ENCODE measurements around the gene NEU3. TPM values are rescaled to one million over a fixed set of nuclear protein-coding genes. Genes with fewer than 3 reads are reported as not detected.

The NEU3 gene
- total RNA-seq, 1 donor from 2014 or later, result 9.7 TPM

- peaks cover 9% of the 10 kb centered on the region for H3K4me1 Mint-ChIP-seq (ENCODE audit: low read depth, unreplicated experiment)
- H3K27ac Mint-ChIP-seq (ENCODE audit: unreplicated experiment), result no peak overlapping the region
- Histone ChIP-seq H3K36me3 (ENCODE audit: insufficient read depth, low read length) (peaks cover 45% of the 10 kb centered on the region), H2AFZ (ENCODE audit: low read depth, low read length) (no peak overlapping the region), H3K27me3 (ENCODE audit: insufficient read depth, low read length) (no peaks in the 10 kb centered on the region), H3K4me1 (ENCODE audit: insufficient read depth, low read length) (peaks cover 6% of the 10 kb centered on the region), H3K4me3 (ENCODE audit: insufficient read depth, low read depth, low read length) (no peak overlapping the region), H3K27ac (ENCODE audit: low read depth, low read length) (no peak overlapping the region), H3K4me2 (ENCODE audit: low read length) (no peak overlapping the region), H4K20me1 (ENCODE audit: insufficient read depth, low read length) (peaks cover 60% of the 10 kb centered on the region), H3K9ac (ENCODE audit: low read length) (no peak overlapping the region), H3K79me2 (ENCODE audit: insufficient read depth, low read length) (peaks cover 68% of the 10 kb centered on the region), H3K9me3 (ENCODE audit: insufficient read depth, low read depth, low read length) (no peaks in the 10 kb centered on the region)
- H3K36me3 Mint-ChIP-seq (ENCODE audit: low read depth, unreplicated experiment), result peaks cover 20% of the 10 kb centered on the region
- DNase-seq (ENCODE audit: low read depth), result no peak
- FAIRE-seq, result no peak
- TF ChIP-seq EZH2 (IDR thresholded peaks at IDR 0.05; ENCODE audit: insufficient read depth, low read length) (no peak), CTCF (IDR thresholded peaks at IDR 0.05; ENCODE audit: insufficient read depth, low read depth, low read length) (no peak)
- no peaks in the 10 kb centered on the region for H3K9me3 Mint-ChIP-seq (ENCODE audit: unreplicated experiment)
- no peak overlapping the region for H3K4me3 Mint-ChIP-seq (ENCODE audit: unreplicated experiment)
- no peaks in the 10 kb centered on the region for H3K27me3 Mint-ChIP-seq (ENCODE audit: low read depth, unreplicated experiment)
Measured at GRCh38 chr11:74970852-74971395, 17.8 kb upstream of the NEU3 start.

GRCh38 chr11:74971424-74971823 lies 17.3 kb upstream of the NEU3 start:
- Histone ChIP-seq H3K9me3 (ENCODE audit: insufficient read depth, low read depth, low read length) (no peaks in the 10 kb centered on the region), H3K79me2 (ENCODE audit: insufficient read depth, low read length) (peaks cover 63% of the 10 kb centered on the region), H3K4me1 (ENCODE audit: insufficient read depth, low read length) (peaks cover 6% of the 10 kb centered on the region), H3K36me3 (ENCODE audit: insufficient read depth, low read length) (peaks cover 48% of the 10 kb centered on the region), H2AFZ (ENCODE audit: low read depth, low read length) (no peak overlapping the region), H3K9ac (ENCODE audit: low read length) (no peak overlapping the region), H3K4me3 (ENCODE audit: insufficient read depth, low read depth, low read length) (no peak overlapping the region), H3K27me3 (ENCODE audit: insufficient read depth, low read length) (no peaks in the 10 kb centered on the region), H3K4me2 (ENCODE audit: low read length) (no peak overlapping the region), H3K27ac (ENCODE audit: low read depth, low read length) (no peak overlapping the region), H4K20me1 (ENCODE audit: insufficient read depth, low read length) (peaks cover 57% of the 10 kb centered on the region)
- H3K36me3 Mint-ChIP-seq (ENCODE audit: low read depth, unreplicated experiment), result peaks cover 20% of the 10 kb centered on the region
- TF ChIP-seq CTCF (IDR thresholded peaks at IDR 0.05; ENCODE audit: insufficient read depth, low read depth, low read length) (no peak), EZH2 (IDR thresholded peaks at IDR 0.05; ENCODE audit: insufficient read depth, low read length) (no peak)
- no peaks in the 10 kb centered on the region for H3K9me3 Mint-ChIP-seq (ENCODE audit: unreplicated experiment)
- H3K27ac Mint-ChIP-seq (ENCODE audit: unreplicated experiment), result no peak overlapping the region
- no peak overlapping the region for H3K4me3 Mint-ChIP-seq (ENCODE audit: unreplicated experiment)
- H3K27me3 Mint-ChIP-seq (ENCODE audit: low read depth, unreplicated experiment), result no peaks in the 10 kb centered on the region
- DNase-seq (ENCODE audit: low read depth), result no peak
- no peak for FAIRE-seq
- H3K4me1 Mint-ChIP-seq (ENCODE audit: low read depth, unreplicated experiment), result peaks cover 7% of the 10 kb centered on the region

- no peaks in the 10 kb centered on the region for H3K4me1 Mint-ChIP-seq (ENCODE audit: low read depth, unreplicated experiment)
- Histone ChIP-seq H3K4me2 (ENCODE audit: low read length) (no peak overlapping the region), H3K36me3 (ENCODE audit: insufficient read depth, low read length) (peaks cover 42% of the 10 kb centered on the region), H3K79me2 (ENCODE audit: insufficient read depth, low read length) (peaks cover 13% of the 10 kb centered on the region), H3K4me1 (ENCODE audit: insufficient read depth, low read length) (no peaks in the 10 kb centered on the region), H2AFZ (ENCODE audit: low read depth, low read length) (no peak overlapping the region), H3K27ac (ENCODE audit: low read depth, low read length) (no peak overlapping the region), H3K9ac (ENCODE audit: low read length) (no peak overlapping the region), H3K4me3 (ENCODE audit: insufficient read depth, low read depth, low read length) (no peak overlapping the region), H3K27me3 (ENCODE audit: insufficient read depth, low read length) (no peaks in the 10 kb centered on the region), H3K9me3 (ENCODE audit: insufficient read depth, low read depth, low read length) (no peaks in the 10 kb centered on the region), H4K20me1 (ENCODE audit: insufficient read depth, low read length) (peaks cover 38% of the 10 kb centered on the region)
- TF ChIP-seq CTCF (IDR thresholded peaks at IDR 0.05; ENCODE audit: insufficient read depth, low read depth, low read length), result no peak
- no peak for TF ChIP-seq EZH2 (IDR thresholded peaks at IDR 0.05; ENCODE audit: insufficient read depth, low read length)
- no peaks in the 10 kb centered on the region for H3K9me3 Mint-ChIP-seq (ENCODE audit: unreplicated experiment)
- H3K36me3 Mint-ChIP-seq (ENCODE audit: low read depth, unreplicated experiment), result peaks cover 28% of the 10 kb centered on the region
- no peak overlapping the region for H3K27ac Mint-ChIP-seq (ENCODE audit: unreplicated experiment)
- H3K27me3 Mint-ChIP-seq (ENCODE audit: low read depth, unreplicated experiment), result no peaks in the 10 kb centered on the region
- FAIRE-seq, result no peak
- DNase-seq (ENCODE audit: low read depth), result no peak
- no peak overlapping the region for H3K4me3 Mint-ChIP-seq (ENCODE audit: unreplicated experiment)
Measured at GRCh38 chr11:74978041-74978440, 10.7 kb upstream of the NEU3 start.

Data from astrocyte (in vitro differentiated cells and primary cell).